Upper lobe of right lung (tissue), 1 donor: ENCODE data around the gene ZNF652. TPM values are rescaled to one million over a fixed set of nuclear protein-coding genes. Genes with fewer than 3 reads are reported as not detected.

Experiments used
- ATAC-seq: fragments of 200-7000 bp; cut with Tn5 transposase; one replicate; pipeline ENCODE4 v1.9.1; 2020; ENCODE audit warnings: mild to moderate bottlenecking, moderate library complexity
- DNase-seq: peaks from one replicate; pipeline ENCODE4 v3.0.0-alpha.2; 2020
- H3K27ac ChIP-seq: fragments of 200-600 bp; one replicate; pipeline ENCODE4 v1.8.0; 2022
- H3K27me3 ChIP-seq: fragments of 200-600 bp; one replicate; pipeline ENCODE4 v1.8.0; 2022; ENCODE audit warnings: mild to moderate bottlenecking
- H3K36me3 ChIP-seq: fragments of 200-600 bp; one replicate; pipeline ENCODE4 v1.8.0; 2022
- H3K4me1 ChIP-seq: fragments of 200-600 bp; one replicate; pipeline ENCODE4 v1.8.0; 2022
- H3K4me3 ChIP-seq: fragments of 200-600 bp; one replicate; pipeline ENCODE4 v1.8.0; 2022; ENCODE audit warnings: mild to moderate bottlenecking
- H3K9me3 ChIP-seq: fragments of 200-600 bp; one replicate; pipeline ENCODE4 v1.8.0; 2022
- intact Hi-C: fragments of 100-400 bp; cut with DNase I; formaldehyde crosslinking; loops from one replicate; pipeline ENCODE4 v1.11.0; 2022
- total RNA-seq: library from RNA; stranded (reverse); fragmentation: NEBNext Ultra II Directional; extraction: Animal tissue kit (Norgen Biotek cat#: 25700); gene quantifications from one replicate; pipeline ENCODE4 v1.2.1, GENCODE V29; 2021
- TF ChIP-seq, protein P1 (sequence below): fragments of 200-600 bp; IDR thresholded peaks from one replicate; pipeline ENCODE4 v1.8.0; 2022; ENCODE audit warnings: antibody characterized with exemption
- donor health status: DM: no; HTN: yes; CAD: no; lungs with severe emphysema.

ZNF652 gene
- total RNA-seq, 1 donor from 2014 or later, result 49.8 TPM

- no peaks in the 10 kb centered on the region for H3K9me3 ChIP-seq
- peaks cover 5% of the 10 kb centered on the region for H3K36me3 ChIP-seq
- no peak overlapping the region for H3K27ac ChIP-seq
- H3K27me3 ChIP-seq, result no peaks in the 10 kb centered on the region
- intact Hi-C loops, result no loop called here
- no peak overlapping the region for H3K4me3 ChIP-seq
- H3K4me1 ChIP-seq, result peaks cover 5% of the 10 kb centered on the region
- DNase-seq, result no peak
- TF ChIP-seq, protein P1, sequence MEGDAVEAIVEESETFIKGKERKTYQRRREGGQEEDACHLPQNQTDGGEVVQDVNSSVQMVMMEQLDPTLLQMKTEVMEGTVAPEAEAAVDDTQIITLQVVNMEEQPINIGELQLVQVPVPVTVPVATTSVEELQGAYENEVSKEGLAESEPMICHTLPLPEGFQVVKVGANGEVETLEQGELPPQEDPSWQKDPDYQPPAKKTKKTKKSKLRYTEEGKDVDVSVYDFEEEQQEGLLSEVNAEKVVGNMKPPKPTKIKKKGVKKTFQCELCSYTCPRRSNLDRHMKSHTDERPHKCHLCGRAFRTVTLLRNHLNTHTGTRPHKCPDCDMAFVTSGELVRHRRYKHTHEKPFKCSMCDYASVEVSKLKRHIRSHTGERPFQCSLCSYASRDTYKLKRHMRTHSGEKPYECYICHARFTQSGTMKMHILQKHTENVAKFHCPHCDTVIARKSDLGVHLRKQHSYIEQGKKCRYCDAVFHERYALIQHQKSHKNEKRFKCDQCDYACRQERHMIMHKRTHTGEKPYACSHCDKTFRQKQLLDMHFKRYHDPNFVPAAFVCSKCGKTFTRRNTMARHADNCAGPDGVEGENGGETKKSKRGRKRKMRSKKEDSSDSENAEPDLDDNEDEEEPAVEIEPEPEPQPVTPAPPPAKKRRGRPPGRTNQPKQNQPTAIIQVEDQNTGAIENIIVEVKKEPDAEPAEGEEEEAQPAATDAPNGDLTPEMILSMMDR, result no peak
- no peak for ATAC-seq
Measured at GRCh38 chr17:49318435-49318965, 43.5 kb downstream of the ZNF652 start.

DNA sequence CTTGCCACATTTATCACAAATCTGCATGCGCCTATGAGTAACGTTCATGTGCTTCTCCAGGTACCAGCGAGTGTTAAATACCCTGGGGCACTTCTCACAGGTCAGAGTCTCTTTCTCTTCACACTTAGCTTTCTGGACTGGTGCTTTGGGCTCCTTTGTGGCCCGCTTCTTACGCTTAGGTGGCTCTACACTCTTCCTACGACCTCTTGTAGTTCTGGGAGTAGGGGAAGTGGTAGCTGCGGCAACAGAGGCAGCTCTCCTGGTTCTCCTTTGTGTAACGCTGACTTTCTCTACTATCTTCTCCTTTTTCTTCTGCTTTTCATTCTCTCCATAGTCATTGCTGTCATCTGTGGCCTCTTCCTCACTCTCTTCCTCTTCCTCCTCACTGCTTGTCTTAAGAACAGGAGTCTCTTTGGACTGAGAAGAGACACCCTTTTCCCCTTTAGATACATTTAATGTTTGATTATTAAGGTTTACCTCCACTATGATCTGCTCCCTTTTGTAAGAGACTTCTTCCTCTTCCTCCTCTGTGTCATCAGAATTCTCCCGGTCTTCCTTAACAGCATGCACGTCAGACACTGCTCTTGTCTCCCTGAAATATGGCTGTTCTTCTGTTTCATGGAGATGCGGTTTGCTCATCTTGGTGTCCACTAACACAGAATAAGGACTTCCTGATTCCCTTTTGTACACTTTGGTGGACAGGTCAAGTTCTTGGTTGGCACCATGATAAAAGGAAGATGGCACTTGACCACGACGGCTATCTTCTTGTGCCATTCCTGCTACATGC, 45.0 kb downstream of the ZNF652 start:
- Histone ChIP-seq H3K4me3 (no peak overlapping the region), H3K27ac (no peak overlapping the region), H3K27me3 (no peaks in the 10 kb centered on the region), H3K4me1 (peaks cover 5% of the 10 kb centered on the region), H3K9me3 (no peaks in the 10 kb centered on the region), H3K36me3 (peaks cover 14% of the 10 kb centered on the region)
- peak; percentile 57 for ATAC-seq
- TF ChIP-seq, protein P1, result no peak
- intact Hi-C loops, result loop anchor here (2.0 kb wide), 1 partner anchor 78 kb away; no protein-coding TSS in a partner anchor
- no peak for DNase-seq

GRCh38 chr17:49316258-49316570, 45.8 kb downstream of the ZNF652 start:
- intact Hi-C loops, result loop anchor here (2.0 kb wide), 1 partner anchor 79 kb away; no protein-coding TSS in a partner anchor

GRCh38 chr17:49315551-49316257, 46.3 kb downstream of the ZNF652 start:
- Histone ChIP-seq H3K36me3 (peaks cover 28% of the 10 kb centered on the region), H3K27ac (no peak overlapping the region), H3K4me1 (peaks cover 5% of the 10 kb centered on the region), H3K9me3 (no peaks in the 10 kb centered on the region), H3K4me3 (no peak overlapping the region), H3K27me3 (no peaks in the 10 kb centered on the region)
- ATAC-seq, result peak; percentile 99
- TF ChIP-seq, protein P1, result peak; percentile 86
- intact Hi-C loops, result loop anchor here (2.0 kb wide), 1 partner anchor 79 kb away; no protein-coding TSS in a partner anchor
- peak; percentile 71 for DNase-seq

More at GRCh38 chr17:49316258-49316570, 45.8 kb downstream of the ZNF652 start:
- Histone ChIP-seq H3K9me3 (no peaks in the 10 kb centered on the region), H3K27ac (no peak overlapping the region), H3K4me3 (no peak overlapping the region), H3K27me3 (no peaks in the 10 kb centered on the region), H3K4me1 (peaks cover 5% of the 10 kb centered on the region), H3K36me3 (peaks cover 23% of the 10 kb centered on the region)
- TF ChIP-seq, protein P1, result no peak
- DNase-seq (no peak), ATAC-seq (no peak)

GRCh38 chr17:49312722-49313121, 49.3 kb downstream of the ZNF652 start:
- Histone ChIP-seq H3K27me3 (no peaks in the 10 kb centered on the region), H3K27ac (no peak overlapping the region), H3K36me3 (peaks cover 37% of the 10 kb centered on the region), H3K4me3 (no peak overlapping the region), H3K9me3 (no peaks in the 10 kb centered on the region), H3K4me1 (peaks cover 5% of the 10 kb centered on the region)
- ATAC-seq (no peak), DNase-seq (no peak)
- TF ChIP-seq, protein P1, result no peak
- intact Hi-C loops, result no loop called here
